Esophagus squamous epithelium (tissue), 4 donors: ENCODE results near the gene ANO6.

Experiments
- CTCF ChIP-seq, 6 experiments: fragments of 450-650 bp in 4 of 6; fragments of 200-600 bp in 2 of 6; sonication (generic) in 2 of 6; IDR thresholded peaks; one replicate each; pipeline ENCODE4 v1.5.1; 2016 to 2019; ENCODE audit warnings: antibody characterized with exemption in 6 of 6, mild to moderate bottlenecking in 4 of 6, moderate library complexity in 4 of 6
- POLR2A ChIP-seq, 4 donors: fragments of 450-650 bp; IDR thresholded peaks; one replicate each; pipeline ENCODE4 v1.6.1; 2017; ENCODE audit warnings: antibody characterized with exemption in 4 of 4, mild to moderate bottlenecking in 4 of 4, moderate library complexity in 3 of 4

GRCh38 chr12:45304514-45305178 is 88.8 kb downstream of the ANO6 start:
- TF ChIP-seq CTCF (IDR thresholded peaks at IDR 0.05) (no peak), POLR2A (IDR thresholded peaks at IDR 0.05) (no peak)
